Bladder microvascular endothelial cell (primary cell): ENCODE results near the gene TMC2. TPM values are rescaled to one million over a fixed set of nuclear protein-coding genes. Genes with fewer than 3 reads are reported as not detected.

ENCODE experiments used
- total RNA-seq: library from RNA; depleted of rRNA; stranded (reverse); fragments of >200 nt; gene quantifications from 2 replicates; pipeline ENCODE4 v1.2.3, GENCODE V29; 2014

Gene TMC2, protein sequence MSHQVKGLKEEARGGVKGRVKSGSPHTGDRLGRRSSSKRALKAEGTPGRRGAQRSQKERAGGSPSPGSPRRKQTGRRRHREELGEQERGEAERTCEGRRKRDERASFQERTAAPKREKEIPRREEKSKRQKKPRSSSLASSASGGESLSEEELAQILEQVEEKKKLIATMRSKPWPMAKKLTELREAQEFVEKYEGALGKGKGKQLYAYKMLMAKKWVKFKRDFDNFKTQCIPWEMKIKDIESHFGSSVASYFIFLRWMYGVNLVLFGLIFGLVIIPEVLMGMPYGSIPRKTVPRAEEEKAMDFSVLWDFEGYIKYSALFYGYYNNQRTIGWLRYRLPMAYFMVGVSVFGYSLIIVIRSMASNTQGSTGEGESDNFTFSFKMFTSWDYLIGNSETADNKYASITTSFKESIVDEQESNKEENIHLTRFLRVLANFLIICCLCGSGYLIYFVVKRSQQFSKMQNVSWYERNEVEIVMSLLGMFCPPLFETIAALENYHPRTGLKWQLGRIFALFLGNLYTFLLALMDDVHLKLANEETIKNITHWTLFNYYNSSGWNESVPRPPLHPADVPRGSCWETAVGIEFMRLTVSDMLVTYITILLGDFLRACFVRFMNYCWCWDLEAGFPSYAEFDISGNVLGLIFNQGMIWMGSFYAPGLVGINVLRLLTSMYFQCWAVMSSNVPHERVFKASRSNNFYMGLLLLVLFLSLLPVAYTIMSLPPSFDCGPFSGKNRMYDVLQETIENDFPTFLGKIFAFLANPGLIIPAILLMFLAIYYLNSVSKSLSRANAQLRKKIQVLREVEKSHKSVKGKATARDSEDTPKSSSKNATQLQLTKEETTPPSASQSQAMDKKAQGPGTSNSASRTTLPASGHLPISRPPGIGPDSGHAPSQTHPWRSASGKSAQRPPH
- not detected in 2 replicates for total RNA-seq

DNA sequence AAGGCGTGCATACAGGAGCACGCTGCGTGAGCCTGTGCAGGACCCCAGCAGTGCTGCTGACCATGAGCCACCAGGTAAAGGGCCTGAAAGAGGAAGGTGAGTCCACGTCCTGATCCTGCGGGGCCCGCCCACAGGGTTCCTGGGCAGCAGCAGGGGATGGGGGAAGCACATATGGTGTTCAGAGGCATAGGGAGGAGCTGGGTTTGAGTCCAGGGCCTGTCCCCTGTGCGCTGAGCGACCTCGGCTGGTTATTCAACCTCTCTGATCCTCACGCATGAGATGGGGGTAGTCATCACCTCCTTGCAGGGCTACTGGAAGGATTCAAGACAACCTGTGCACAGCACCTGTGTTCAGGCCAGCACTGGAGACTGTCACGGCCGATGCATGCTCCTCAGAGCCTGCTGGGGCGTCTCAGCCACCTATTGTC is at the start of gene TMC2:
TMC2 (plus strand) TSS at position 14 of the 427 bp plus-strand sequence; CDS start at position 63, 49 bp downstream.

DNA sequence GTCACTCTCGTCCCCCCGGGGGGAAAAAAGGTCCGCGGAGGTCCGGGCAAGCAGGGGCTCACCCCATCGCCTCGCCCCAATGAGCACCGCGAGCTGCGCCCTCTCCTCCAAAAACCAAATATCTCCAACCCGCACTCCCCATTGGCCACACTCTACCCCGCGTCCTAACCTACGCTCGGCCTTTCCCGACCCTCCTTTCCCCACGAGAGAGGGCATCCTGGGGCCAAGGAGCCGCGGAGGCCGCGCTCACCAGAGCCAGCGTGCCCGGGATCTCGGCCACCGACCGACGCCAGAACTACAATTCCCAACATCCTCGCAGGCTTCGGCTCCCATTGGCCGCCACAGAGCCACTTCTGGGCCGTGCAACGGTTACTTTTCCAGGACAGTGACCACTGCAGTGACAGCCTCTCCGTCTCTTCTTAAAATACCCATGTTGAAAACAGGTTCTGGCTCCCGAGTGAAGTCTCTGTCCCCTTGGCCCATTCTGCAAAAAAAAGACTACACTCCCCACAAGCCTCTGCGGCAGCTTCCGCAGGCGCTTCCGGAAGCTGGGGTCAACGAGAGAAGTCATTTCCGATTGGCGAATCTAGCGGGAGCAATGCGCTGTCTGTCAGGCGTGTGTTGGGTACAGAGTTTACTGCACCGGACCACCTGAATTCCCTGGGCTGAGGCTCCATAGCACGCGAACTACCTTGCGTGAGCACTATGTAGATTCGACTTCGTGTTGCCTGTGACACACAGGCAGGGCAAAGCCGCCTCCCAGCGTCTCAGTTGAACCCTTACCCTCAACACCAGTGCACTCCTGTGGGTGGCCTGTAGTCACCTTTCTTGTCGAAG is 27.5 kb upstream of the TMC2 start, which contains the start of gene ZNF343:
ZNF343 (minus strand) TSS at position 285 of the 837 bp plus-strand sequence. CDS start 15,020 bp downstream, outside the sequence.

DNA sequence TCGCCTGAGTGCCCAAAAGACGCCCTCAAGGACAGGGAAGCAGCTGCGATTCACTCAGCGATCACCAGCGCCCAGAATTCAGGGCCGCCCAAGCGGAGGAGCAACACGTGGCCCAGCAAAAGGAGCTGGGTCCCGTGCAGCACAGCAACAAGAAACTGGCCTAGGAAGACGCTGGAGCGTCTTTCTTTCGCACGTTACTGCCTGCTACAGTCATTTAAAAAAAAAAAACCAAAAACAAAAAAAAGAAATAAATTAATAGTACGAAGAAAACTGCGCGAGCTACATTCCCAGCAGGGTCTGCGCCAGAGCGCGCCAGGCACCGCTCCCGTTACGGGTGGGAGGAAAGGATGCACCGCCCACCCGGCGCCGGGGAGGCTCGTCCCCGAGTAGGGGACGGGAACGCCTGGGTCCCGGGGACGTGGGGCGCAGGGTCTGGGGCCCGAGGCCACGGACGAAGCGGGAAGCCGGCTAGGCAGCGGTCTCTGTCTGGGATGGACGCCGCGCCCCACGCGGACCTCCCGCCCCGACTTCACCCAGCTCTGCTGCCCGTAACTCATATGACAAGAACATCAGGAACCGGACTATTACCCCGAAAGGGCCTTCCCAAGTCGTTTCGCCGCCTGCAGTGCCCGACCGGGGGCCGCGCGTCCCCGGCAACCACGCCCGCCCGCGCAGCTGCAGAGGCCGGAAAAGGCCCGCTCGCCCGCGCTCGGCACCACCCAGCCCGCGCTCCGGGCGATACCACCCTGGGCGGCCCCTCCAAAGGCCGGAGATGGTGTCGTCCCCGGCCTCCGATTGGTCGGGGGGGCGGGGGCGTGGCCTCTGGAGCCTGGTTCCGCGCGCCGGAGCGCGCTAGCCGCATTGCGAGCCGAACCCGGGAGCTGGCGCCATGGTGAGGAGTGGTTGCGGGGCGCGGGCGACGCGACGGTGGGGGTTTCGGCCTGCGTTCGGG is 115.7 kb downstream of the TMC2 start, which contains the start of gene NOP56:
NOP56 (plus strand) TSS at position 861 of the 952 bp plus-strand sequence; CDS start at position 890, 29 bp downstream.

DNA sequence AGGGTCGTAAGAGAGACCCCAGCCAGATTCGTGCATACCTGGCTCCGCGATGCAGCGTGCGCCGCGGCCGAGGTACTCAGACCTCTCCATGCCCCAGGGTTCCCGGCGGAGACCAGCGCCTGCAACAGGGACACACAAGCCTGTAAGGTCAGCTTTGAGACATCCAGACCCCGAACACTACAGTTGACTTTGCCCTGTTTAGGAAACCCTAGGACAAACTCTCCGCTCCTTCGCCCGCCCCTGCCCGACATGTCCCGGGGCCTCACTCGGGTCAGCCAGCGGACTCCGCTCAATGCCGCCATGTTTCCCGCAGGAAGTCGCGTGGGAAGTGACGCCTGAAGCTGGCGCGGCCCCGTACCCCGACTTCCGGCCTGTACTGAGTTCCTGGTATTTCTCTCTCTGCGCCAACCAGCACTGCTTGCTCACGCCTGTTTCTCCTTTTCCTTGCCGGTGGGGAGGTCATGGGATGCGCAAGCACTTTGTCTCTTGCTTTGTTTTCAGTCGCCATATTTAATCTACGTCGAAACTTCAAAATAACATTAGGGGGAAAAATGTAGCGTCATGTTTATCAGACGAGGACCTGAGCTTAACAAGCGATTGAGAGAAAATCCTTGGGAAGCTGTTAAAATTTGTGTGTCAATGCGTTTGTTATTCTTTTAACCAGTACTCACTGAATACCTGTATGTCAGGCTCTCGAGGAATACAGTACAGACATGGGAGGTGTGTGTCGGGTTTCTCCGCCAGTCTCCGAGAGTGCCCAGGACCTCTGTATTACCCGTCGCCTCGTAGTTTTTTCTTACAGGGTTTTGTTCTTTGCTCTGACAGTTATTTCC is 127.7 kb downstream of the TMC2 start, which contains the start of gene IDH3B:
IDH3B (minus strand) TSS at position 330 of the 833 bp plus-strand sequence; CDS start at position 302, 28 bp downstream.

Other genes with a start within 250 kb of the TMC2 start
- gene TGM3, start 240.6 kb upstream of the TMC2 start, total RNA-seq, result not detected in 2 replicates
- not detected in 2 replicates for gene TGM6, start 155.7 kb upstream of the TMC2 start, total RNA-seq
- gene SNRPB, start 65.8 kb upstream of the TMC2 start, total RNA-seq, result 137 and 233 TPM in 2 replicates
- 6.8 and 12.7 TPM in 2 replicates for gene ZNF343, start 27.7 kb upstream of the TMC2 start, total RNA-seq
- gene NOP56, start 116.1 kb downstream of the TMC2 start, total RNA-seq, result 148 and 221 TPM in 2 replicates
- gene IDH3B, start 127.6 kb downstream of the TMC2 start, total RNA-seq, result 103 and 111 TPM in 2 replicates
- gene EBF4, start 156.2 kb downstream of the TMC2 start, total RNA-seq, result under 0.01 and 2.6 TPM in 2 replicates